Common myeloid progenitor, CD34-positive (primary cell): ENCODE results near the gene CXCL17.

Experiments
- CTCF ChIA-PET: fragments of 350-600 bp; sonication (Branson Sonifier 250); formaldehyde crosslinking; loops from one replicate; lab custom pipeline; 2021; ENCODE audit warnings: antibody characterized with exemption; lab: Charles Lee
- POLR2A ChIA-PET: fragments of 350-600 bp; sonication (Branson Sonifier 250); formaldehyde crosslinking; loops from one replicate; lab custom pipeline; 2021; ENCODE audit warnings: antibody characterized with exemption; lab: Charles Lee
- DNase-seq, 3 donors: peaks; one replicate each; pipeline versions ENCODE4 v3.0.0 to v3.0.0-alpha.2; 2013
- H3K27ac ChIP-seq, 2 experiments: 1 replicate in 1 of 2; 2 replicates in 1 of 2; pipeline ENCODE4 v1.7.0; 2013; ENCODE audit warnings: inconsistent platforms in 2 of 2, low read length in 2 of 2, mild to moderate bottlenecking in 2 of 2, low read depth in 1 of 2, moderate library complexity in 1 of 2; ENCODE audit not compliant: severe bottlenecking in 2 of 2, insufficient read depth in 1 of 2, poor library complexity in 1 of 2
- H3K27me3 ChIP-seq, 5 experiments: replicated peaks in 2 of 5; 1 replicate in 3 of 5; 2 replicates in 2 of 5; pipeline versions ENCODE4 v1.6.1 to v1.7.0; 2013; ENCODE audit warnings: low read length in 4 of 5, mild to moderate bottlenecking in 2 of 5, moderate library complexity in 2 of 5, inconsistent platforms in 1 of 5; ENCODE audit not compliant: insufficient read depth in 5 of 5, control insufficient read depth in 4 of 5
- H3K36me3 ChIP-seq, 4 experiments: 1 replicate in 2 of 4; 2 replicates in 2 of 4; pipeline versions ENCODE4 v1.6.1 to v1.7.0; 2013; ENCODE audit warnings: low read length in 3 of 4, control low read depth in 1 of 4, mild to moderate bottlenecking in 1 of 4; ENCODE audit not compliant: control insufficient read depth in 4 of 4, insufficient read depth in 4 of 4
- H3K4me1 ChIP-seq, 4 experiments: 1 replicate in 3 of 4; 2 replicates in 1 of 4; pipeline versions ENCODE4 v1.6.1 to v1.7.1; 2013; ENCODE audit warnings: low read length in 3 of 4, mild to moderate bottlenecking in 3 of 4, control low read depth in 1 of 4, inconsistent platforms in 1 of 4, moderate library complexity in 1 of 4; ENCODE audit not compliant: control insufficient read depth in 4 of 4, insufficient read depth in 4 of 4; ENCODE audit errors: control extremely low read depth in 1 of 4
- H3K4me3 ChIP-seq, 7 experiments: 1 replicate in 4 of 7; 2 replicates in 3 of 7; pipeline versions ENCODE4 v1.5.1 to v1.7.0; 2013; ENCODE audit warnings: mild to moderate bottlenecking in 7 of 7, low read length in 6 of 7, moderate library complexity in 6 of 7, inconsistent platforms in 2 of 7, low read depth in 2 of 7, control low read depth in 1 of 7; ENCODE audit not compliant: insufficient read depth in 4 of 7, control insufficient read depth in 1 of 7; ENCODE audit errors: extremely low read depth in 1 of 7
- H3K9me3 ChIP-seq, 5 experiments: 1 replicate in 4 of 5; 2 replicates in 1 of 5; pipeline versions ENCODE4 v1.6.1 to v1.7.1; 2013; ENCODE audit warnings: low read length in 4 of 5, mild to moderate bottlenecking in 2 of 5, inconsistent platforms in 1 of 5, low read depth in 1 of 5, moderate library complexity in 1 of 5; ENCODE audit not compliant: control insufficient read depth in 4 of 5, insufficient read depth in 2 of 5; ENCODE audit errors: control extremely low read depth in 1 of 5
- WGBS: methylation state at CpG from one replicate; pipeline ENCODE4 v1.1.5; 2013; ENCODE audit not compliant: insufficient coverage; 5-methylcytosine and 5-hydroxymethylcytosine counted together

Gene CXCL17

DNA sequence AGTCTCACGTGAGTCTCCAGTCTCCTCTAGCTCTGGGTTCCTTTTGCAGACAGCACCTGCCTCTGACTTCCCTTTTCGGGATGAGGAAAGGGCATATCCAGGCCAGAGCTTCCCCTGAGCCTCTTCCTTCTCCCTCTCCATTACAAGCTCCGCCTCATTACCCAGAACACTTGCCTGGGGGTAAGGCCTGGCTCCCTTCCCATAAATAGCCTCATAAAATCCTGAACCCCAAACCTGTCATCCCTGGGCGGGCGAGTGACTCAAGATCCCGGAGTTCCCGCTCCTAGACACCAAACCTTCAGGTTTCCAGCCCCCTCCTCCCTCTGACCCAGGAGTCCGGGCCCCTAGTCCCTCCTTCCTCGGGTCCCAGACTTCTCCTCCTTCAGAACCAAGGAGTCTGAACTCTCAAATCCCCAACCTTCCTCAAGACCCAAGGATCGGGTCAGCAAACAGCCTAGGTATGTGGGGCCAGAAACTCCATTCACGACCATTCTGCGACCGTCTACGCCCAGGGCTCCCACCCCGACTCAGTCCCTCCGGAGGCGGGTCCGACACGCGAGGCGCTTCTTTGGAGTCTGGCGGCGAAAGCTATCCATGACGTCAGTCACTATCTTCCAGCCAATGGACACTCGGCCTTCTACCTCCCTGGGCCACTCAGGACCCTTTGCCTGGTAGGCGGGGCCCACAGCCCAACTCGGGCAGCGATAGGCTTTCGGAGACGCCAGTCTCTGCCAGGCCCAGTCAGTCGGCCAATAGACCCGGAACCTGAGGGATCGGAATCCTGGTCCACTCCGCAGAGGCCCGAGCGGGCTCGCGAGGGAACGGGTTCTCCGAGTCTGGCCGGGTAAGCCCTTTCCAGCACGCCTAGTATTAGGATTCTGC is 46.1 kb downstream of the CXCL17 start:
- CTCF ChIA-PET, result interaction anchor here (1.0 to 1.5 kb wide), 4 partner anchors 10 to 15 kb away, joined by 3 to 5 read pairs (median 3); no protein-coding TSS in a partner anchor

DNA sequence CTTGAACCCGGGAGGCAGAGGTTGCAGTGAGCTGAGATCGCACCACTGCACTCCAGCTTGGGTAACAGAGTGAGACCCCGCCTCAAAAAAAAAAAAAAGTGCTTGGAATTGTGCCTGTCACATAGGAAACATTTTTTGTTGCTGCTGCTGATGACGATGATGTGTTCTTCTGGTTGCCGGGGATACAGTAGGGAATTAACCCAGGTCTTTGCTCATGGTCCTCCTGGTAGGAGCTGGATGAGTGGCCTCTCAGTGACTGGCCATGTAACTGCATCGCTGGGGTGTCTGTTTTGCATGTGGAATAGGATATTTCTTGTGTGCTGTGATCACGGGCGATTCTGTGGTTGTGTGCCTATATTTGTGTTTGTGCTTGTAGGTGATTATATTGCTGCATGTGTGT is 48.0 kb downstream of the CXCL17 start:
- Histone ChIP-seq H3K27me3 (peaks cover 0 to 21% (median 6%) of the 10 kb centered on the region in 5 experiments), H3K27ac (no peak overlapping the region), H3K4me3 (no peak overlapping the region), H3K36me3 (no peaks in the 10 kb centered on the region), H3K4me1 (peaks cover 0 to 21% (median 20%) of the 10 kb centered on the region in 4 experiments), H3K9me3 (no peaks in the 10 kb centered on the region)
- WGBS, result 95% methylated on average over 5 of the region's 8 CpGs
- POLR2A ChIA-PET, result no interaction called here
- no peak for DNase-seq
- CTCF ChIA-PET, result interaction anchor here (0.7 kb wide), 1 partner anchor 12 kb away, joined by 3 read pairs; no protein-coding TSS in a partner anchor

More for the DNA sequence above, 46.1 kb downstream of the CXCL17 start:
- Histone ChIP-seq H3K27ac (peak overlapping the region; percentile 78 to 88), H3K27me3 (peaks cover 0 to 4% (median 0%) of the 10 kb centered on the region in 5 experiments), H3K36me3 (no peaks in the 10 kb centered on the region), H3K9me3 (no peaks in the 10 kb centered on the region), H3K4me1 (peaks cover 0 to 30% (median 25%) of the 10 kb centered on the region in 4 experiments), H3K4me3 (peak overlapping the region; percentile 45 to 97 (median 85))
- under 1% methylated on average over 37 of the region's 42 CpGs for WGBS
- POLR2A ChIA-PET, result interaction anchor here (0.6 to 1.0 kb wide), 5 partner anchors 7 to 27 kb away, joined by 3 to 4 read pairs (median 3); no protein-coding TSS in a partner anchor
- peak; percentile 97 to 99 (median 99) for DNase-seq

DNA sequence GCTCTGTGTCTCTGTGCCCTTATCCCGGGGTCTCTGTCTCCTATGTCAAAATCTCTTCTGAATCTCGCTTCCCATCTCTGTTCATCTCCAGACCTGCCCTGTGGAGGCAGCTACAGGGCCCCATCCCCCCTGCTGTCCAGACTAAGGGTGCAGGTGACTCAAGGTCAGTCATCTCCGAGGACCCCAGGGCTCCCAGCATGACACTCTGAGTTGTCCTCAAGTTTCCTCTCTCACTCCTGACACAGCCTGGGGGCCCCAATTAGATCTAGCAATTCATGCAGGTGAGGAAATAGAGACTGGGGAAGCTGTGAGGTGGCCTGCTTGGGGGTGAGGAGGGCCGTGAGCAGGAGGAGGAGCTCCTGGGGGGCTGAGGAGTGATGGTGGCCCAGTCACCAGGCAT is 50.6 kb downstream of the CXCL17 start:
- no peak overlapping the region for H3K4me3 ChIP-seq
- peaks cover 0 to 17% (median 12%) of the 10 kb centered on the region in 4 experiments for H3K4me1 ChIP-seq
- ChIA-PET CTCF (interaction anchor here (0.8 to 1.4 kb wide), 3 partner anchors 8 to 21 kb away, joined by 3 read pairs; no protein-coding TSS in a partner anchor), POLR2A (no interaction called here)
- DNase-seq, result no peak
- no peaks in the 10 kb centered on the region for H3K36me3 ChIP-seq
- no peak overlapping the region for H3K27ac ChIP-seq
- no peaks in the 10 kb centered on the region for H3K9me3 ChIP-seq
- WGBS, result 96% methylated on average over 4 of the region's 4 CpGs
- peaks cover 0 to 32% (median 12%) of the 10 kb centered on the region in 5 experiments for H3K27me3 ChIP-seq

DNA sequence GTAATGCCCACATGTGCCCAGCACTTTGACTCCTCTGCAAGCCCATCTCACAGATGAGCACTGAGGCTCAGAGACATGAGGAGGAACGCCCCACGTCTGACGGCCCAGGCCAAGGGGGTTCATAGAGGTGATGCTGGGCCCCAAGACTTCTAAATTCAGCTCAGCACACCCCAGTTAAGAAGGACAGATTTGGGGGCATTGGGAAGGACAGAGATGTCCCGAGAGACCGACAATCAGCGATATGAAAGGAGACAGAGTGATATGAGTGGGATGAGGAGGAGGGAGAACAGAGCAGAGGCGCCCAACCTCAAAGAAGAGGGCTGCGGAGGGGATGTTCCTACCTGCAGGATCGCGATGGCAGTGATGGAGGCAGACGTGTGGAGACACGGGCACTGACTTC is 52.8 kb downstream of the CXCL17 start, which contains the start of gene CNFN:
Gene CNFN (minus strand): TSS at position 399 of the 400 bp plus-strand sequence. CDS start 1,260 bp downstream, outside the sequence.
- Histone ChIP-seq H3K4me1 (peaks cover 0 to 8% (median 5%) of the 10 kb centered on the region in 4 experiments), H3K36me3 (no peaks in the 10 kb centered on the region), H3K27ac (no peak within 1 kb of the TSS), H3K9me3 (no peaks in the 10 kb centered on the region), H3K27me3 (peaks cover 0 to 32% (median 12%) of the 10 kb centered on the region in 5 experiments), H3K4me3 (no peak within 1 kb of the TSS)
- no peak for DNase-seq
- WGBS, result 75% methylated on average over 8 of the region's 12 CpGs
- ChIA-PET CTCF (interaction anchor here (0.8 to 4.1 kb wide), 2 partner anchors 10 to 33 kb away, joined by 4 to 16 read pairs; no protein-coding TSS in a partner anchor), POLR2A (no interaction called here)

DNA sequence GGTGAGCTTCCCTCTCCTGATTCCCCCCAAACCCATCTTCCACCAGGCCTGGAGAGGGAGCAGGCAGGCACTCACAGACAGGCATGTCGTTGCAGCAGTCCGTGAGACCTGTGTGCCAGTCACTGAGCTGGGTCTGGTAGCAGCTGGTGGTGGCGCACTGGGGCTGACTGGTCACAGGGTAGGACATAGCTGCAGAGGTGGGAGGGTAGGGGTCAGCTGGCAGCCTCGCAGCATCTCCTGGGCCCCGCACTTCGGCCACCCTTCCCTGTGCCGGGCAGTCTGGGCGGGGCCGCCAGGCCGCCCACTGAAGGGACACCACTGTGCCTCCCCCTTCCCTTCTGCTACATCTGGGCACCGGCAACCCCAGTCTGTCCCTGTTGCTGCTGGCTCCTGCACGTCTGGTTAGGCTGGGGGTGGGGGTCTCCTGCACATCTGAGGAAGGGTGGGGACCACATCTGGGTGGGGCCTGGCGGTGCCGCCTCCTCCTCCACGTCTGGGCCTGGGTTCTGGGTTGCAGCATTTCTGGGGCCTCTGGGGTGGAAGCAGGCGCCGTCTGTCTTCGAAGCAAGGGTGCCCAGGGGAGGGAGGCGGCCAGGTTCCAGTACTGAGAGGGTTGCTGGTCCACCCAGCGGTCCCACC is 53.8 kb downstream of the CXCL17 start:
- Histone ChIP-seq H3K27me3 (peaks cover 0 to 32% (median 12%) of the 10 kb centered on the region in 5 experiments), H3K9me3 (no peaks in the 10 kb centered on the region), H3K4me3 (no peak overlapping the region), H3K4me1 (peaks cover 0 to 8% (median 5%) of the 10 kb centered on the region in 4 experiments), H3K27ac (no peak overlapping the region), H3K36me3 (no peaks in the 10 kb centered on the region)
- 85% methylated on average over 14 of the region's 20 CpGs for WGBS
- ChIA-PET POLR2A (no interaction called here), CTCF (interaction anchor here (4.1 kb wide), 1 partner anchor 11 kb away, joined by 16 read pairs; no protein-coding TSS in a partner anchor)
- DNase-seq, result no peak

DNA sequence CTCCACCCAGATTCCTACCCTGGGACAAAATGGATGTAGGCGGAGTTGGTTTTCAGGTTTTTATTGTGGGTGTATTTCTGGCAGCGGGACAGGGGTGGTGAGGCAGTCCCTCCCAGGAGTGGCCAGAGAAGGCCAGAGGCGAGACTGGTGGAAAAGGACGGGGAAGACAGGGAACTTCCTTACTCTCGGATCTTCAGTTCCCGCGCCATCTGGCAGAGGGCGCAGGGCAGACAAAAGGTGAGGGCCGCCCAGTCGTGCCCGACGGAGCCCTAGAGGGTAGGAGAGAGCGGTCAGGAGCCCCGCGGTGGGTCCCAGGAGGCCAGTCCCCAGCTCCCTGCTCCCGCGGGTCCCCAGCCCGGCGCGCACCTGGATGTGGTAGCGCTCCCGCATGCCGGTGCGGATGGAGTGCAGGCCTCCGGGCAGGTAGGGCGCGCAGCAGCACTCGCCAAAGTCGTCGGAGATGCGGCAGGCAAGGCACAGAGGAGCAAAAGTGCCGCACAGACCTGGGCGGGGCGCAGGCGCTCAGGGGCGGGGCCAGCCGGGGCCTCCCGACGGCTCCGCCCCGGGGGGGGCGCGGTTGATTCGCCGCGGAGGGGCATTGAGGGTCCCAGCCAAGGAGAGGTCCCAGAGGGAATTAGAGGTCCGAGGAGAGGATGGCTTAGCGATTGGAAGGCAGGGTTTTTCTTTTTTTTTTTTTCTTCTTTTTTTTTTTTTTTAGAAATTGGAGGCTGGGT is 55.6 kb downstream of the CXCL17 start:
- ChIA-PET CTCF (interaction anchor here (1.1 to 4.1 kb wide), 4 partner anchors 9 to 16 kb away, joined by 3 to 16 read pairs (median 5); no protein-coding TSS in a partner anchor), POLR2A (no interaction called here)
- Histone ChIP-seq H3K27me3 (peaks cover 0 to 31% (median 12%) of the 10 kb centered on the region in 5 experiments), H3K4me3 (peak overlapping the region; percentile 24 to 78 (median 46)), H3K9me3 (no peaks in the 10 kb centered on the region), H3K36me3 (no peaks in the 10 kb centered on the region), H3K27ac (no peak overlapping the region), H3K4me1 (peaks cover 0 to 8% (median 5%) of the 10 kb centered on the region in 4 experiments)
- DNase-seq, result peak; percentile 62 to 73 (median 67)
- WGBS, result 2% methylated on average over 40 of the region's 48 CpGs
